HG02943 (cell line): Measurements from ENCODE around the gene TLE1.
"Not testable (repeated sequence)": the region's sequence is repeated elsewhere in the genome, so short reads cannot be mapped to it uniquely, and the experiment has no call there.

Experiments used
- ATAC-seq: cut with Tn5 transposase; IDR thresholded peaks from one replicate; pipeline ENCODE4 v1.9.1; 2021; ENCODE audit warnings: mild to moderate bottlenecking, low read depth, moderate library complexity; ENCODE audit not compliant: unreplicated experiment

TLE1 gene

GRCh38 chr9:81626511-81626910 lies 62.8 kb downstream of the TLE1 start:
- no peak for ATAC-seq

DNA sequence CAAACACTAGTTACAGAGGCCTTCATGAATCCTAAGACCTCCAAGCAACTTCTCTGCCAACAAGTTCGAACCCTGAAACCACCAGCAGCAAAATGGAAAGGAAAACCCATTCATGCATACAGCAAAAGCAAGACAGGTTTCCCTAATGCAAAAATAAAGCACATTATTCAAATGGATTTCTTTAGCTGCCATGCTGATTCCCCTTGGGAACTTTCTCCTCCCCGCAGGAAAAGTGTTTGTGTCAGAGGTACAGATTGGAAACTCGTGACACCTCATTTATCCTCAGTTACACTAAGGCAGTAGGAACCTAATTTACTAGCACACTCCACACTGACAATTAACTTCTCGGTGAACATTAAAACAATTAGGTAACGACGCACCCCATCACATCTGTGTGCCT lies 63.4 kb downstream of the TLE1 start:
- no peak for ATAC-seq

DNA sequence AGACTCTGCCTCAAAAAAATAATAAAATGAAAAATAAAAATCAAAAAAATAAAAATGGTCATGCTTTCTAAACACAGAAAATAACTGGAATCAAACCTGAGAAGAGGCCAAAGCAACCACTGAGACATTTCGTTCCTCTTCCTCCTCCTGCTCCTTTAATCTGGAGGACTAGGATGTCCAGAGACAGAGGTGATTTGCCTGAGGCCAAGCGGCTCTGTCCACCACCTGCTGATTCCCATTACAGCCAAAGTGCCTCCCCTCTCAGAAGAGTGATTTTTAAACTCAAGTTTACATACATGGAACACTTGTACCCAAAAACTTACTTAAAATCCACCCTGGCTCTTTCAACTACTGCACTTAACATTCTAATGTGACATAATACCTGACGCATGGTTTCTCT lies 65.6 kb downstream of the TLE1 start:
- ATAC-seq = no peak

GRCh38 chr9:81622471-81623255 lies 66.7 kb downstream of the TLE1 start:
- ATAC-seq = no peak

- ATAC-seq = no peak
These were observed 67.5 kb downstream of the TLE1 start for GRCh38 chr9:81621785-81622259.

DNA sequence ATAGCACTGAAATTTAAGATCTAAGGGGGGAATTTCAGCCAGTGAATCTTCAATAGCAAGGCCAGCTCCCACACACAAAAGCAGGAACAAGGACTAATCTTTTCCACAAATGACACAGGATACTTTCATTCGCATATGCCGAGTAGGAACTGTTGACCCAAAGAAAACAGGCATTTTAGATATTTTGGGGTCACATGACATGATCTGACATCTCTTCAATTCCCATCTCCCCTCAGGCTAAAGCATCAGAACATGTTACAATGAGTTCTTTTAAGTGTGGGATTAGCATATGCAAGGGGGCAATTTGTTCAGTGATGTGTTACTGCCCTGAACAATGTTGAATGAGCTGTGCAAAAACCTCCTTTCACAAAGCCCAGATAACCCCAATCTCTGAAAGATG lies 68.2 kb downstream of the TLE1 start:
- no peak for ATAC-seq

GRCh38 chr9:81620002-81620390 lies 69.4 kb downstream of the TLE1 start:
- ATAC-seq = no peak

DNA sequence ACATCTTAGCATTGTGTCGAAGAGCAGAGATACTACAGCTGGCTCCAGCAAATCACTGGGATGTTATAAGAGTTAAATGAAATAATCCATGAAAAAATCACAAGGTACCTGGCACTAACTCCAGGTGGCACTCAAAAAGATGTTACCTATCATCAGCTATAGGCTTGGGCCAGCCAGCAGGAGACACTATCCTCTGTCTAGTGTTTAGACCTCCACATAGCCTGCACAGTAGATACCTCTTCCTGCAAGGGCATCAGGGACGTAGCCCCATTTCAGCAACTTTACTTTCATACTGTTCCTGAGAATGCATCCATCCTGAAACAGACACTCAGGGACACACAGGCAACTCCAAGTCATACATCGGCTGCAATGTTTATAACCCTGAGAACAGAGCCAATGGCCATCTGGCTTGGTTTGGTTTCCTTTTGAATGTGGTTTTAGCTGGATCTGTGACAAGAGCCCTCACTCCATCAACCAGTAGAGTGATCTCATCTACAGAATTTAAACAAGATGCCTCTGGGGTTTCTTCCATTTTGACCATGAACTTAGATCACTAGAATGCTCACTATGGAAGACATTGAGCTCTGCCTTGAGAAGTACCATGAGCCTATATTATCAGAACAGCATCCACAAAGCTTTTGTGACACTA lies 69.9 kb downstream of the TLE1 start:
- no peak for ATAC-seq

- ATAC-seq = no peak
These were observed 70.4 kb downstream of the TLE1 start for GRCh38 chr9:81618923-81619322.

DNA sequence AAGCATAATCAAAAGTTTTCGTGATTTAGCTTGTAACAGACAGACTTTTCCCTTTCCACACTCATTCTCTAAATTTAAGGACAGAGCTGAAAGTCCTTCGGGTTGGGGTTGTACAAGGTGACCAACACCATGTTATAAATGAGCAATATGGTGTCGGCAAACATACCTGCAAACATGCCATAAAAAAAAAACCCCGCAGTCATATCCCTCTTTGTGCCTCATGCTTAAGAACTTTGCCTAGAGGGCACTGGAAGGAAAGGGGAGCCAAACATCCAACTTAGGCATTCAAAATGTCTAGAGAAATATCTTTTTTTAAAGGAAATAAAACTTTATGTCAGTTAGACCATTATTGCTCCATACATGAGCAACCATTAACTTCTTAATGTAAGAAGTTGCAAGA lies 73.2 kb downstream of the TLE1 start:
- no peak for ATAC-seq

DNA sequence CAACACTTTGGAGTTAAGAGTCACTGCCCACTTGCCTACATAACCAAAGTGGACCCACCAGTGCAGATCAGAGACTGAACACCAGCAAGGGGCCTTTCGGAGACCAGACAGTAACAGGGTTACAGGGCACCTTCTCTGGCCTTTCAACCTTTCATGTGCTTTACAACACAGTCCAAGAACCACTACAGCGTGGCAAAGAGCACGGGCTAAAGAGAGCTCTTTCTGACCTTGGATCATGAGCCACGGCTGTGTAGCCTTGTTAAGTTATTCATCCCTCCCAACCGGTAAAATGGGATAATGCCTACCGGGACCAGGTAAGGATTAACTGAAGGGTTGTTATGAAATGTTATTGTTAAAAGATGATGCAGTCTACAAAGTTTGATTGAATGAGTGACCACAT lies 75.0 kb downstream of the TLE1 start:
- no peak for ATAC-seq

DNA sequence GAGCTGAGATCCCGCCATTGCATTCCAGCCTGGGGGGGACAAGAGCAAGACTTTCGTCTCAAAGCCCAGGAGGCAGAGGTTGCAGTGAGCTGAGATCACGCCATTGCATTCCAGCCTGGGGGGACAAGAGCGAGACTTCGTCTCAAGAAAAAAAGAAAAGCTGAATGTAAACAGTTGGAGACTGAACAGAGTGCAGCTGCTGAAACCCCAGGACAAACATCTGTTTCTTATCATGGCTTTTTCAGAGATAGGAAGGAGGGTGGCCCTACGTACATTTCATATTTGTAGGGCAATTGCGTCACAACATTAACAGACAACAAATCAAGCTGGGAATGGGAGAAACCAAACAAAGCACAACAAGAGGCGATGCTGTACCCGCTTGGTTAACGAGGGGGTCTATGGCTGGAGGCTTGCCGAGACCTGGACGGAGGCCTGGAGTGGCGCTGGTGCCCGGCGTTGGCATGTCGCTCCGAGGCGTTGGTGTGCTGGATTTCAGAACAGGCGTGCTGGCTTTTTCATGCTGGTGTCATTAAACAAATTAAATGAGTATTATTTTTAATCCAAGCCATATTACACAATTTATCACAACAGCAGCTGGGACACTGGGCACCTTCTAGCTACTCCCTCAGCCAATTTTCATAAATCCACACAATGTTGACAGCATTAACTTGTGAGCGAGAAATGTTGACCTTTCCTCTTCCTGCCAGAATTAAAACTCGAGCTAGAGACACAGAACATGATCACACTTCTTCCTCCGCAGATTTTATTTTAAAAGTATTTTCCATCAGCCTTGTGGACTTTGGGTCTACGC lies 76.1 kb downstream of the TLE1 start:
- no peak for ATAC-seq

DNA sequence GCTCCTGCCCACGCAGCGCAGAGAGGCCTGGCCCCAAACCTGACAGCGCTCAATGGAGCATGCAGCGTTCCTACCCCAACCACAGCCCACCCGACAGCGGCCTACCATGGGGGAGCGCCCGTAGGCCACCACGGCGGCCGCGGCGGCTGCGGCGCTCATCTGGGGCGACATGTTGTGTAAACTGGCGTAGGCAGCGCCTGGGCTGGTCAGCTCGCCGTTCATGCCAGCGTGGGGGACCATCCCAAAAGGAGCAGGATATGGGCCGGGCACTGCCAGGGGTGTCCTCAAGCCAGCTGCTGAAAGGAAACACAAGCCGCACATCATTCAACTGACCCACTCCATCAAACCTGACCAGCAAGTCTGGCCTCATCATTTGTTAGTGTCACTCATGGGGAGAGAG lies 77.7 kb downstream of the TLE1 start:
- no peak for ATAC-seq

GRCh38 chr9:81610740-81611107 lies 78.6 kb downstream of the TLE1 start:
- no peak for ATAC-seq

- no peak for ATAC-seq
These were observed 79.3 kb downstream of the TLE1 start for GRCh38 chr9:81609782-81610739.

- ATAC-seq = no peak
These were observed 81.1 kb downstream of the TLE1 start for GRCh38 chr9:81608289-81608657.

GRCh38 chr9:81607593-81608288 lies 81.6 kb downstream of the TLE1 start:
- ATAC-seq = no peak

DNA sequence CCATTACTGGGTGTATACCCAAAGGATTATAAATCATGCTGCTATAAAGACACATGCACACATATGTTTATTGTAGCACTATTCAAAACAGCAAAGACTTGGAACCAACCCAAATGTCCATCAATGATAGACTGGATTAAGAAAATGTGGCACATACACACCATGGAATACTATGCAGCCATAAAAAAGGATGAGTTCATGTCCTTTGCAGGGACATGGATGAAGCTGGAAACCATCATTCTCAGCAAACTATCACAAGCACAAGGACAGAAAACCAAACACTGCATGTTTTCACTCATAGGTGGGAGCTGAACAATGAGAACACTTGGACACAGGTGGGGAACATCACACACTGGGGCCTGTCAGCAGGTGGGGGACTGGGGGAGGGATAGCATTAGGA lies 83.1 kb downstream of the TLE1 start:
- ATAC-seq = not testable (repeated sequence)

DNA sequence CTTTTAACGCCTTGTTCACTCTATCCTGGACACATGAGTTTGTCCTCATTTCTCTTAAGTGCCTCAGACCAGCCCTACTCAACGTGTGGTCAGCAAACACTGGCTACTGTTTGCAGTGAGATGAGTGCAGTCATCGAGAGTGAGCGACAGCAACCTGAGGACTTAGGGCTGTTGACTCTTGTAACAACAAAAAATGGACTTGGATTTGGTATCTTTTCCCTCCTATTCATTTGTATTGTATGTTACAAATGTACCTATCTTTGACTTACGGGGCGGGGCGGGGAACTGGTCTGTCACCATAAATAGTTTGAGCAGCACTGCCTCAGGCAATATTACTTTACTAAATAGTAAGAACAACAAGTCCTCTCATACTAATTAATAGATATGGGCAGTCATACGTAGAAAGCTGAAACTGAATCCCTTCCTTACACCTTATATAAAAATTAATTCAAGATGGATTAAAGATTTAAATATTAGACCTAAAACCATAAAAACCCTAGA lies 84.1 kb downstream of the TLE1 start:
- no peak for ATAC-seq
